Transverse colon (tissue), 4 donors: Measurements from ENCODE around the gene PDE4D. TPM values are rescaled to one million over a fixed set of nuclear protein-coding genes. Genes with fewer than 3 reads are reported as not detected.

Experiments
- DNase-seq: peaks from one replicate; pipeline ENCODE4 v3.0.0-alpha.2; 2019
- H3K27ac ChIP-seq, 4 donors: fragments of 200-600 bp; sonication (generic); 2 replicates each; pipeline ENCODE4 v1.5.1; 2016 to 2018; ENCODE audit warnings: inconsistent platforms in 4 of 4
- H3K27me3 ChIP-seq: fragments of 200-600 bp; sonication (generic); 2 replicates; pipeline ENCODE4 v1.5.1; 2017; ENCODE audit warnings: inconsistent platforms
- H3K36me3 ChIP-seq, 4 donors: fragments of 200-600 bp; sonication (generic); 2 replicates each; pipeline ENCODE4 v1.5.1; 2017 to 2019; ENCODE audit warnings: inconsistent platforms in 4 of 4
- H3K4me1 ChIP-seq, 4 donors: fragments of 200-600 bp; sonication (generic); 2 replicates each; pipeline ENCODE4 v1.5.1; 2017 to 2020; ENCODE audit warnings: inconsistent platforms in 4 of 4
- H3K4me3 ChIP-seq, 4 donors: fragments of 200-600 bp; sonication (generic); 1 replicate in 1 of 4; 2 replicates in 3 of 4; pipeline versions ENCODE4 v1.5.1 to v1.6.1; 2017 to 2019; ENCODE audit warnings: inconsistent platforms in 4 of 4
- H3K9me3 ChIP-seq, 2 donors: fragments of 200-600 bp; sonication (generic); 2 replicates each; pipeline ENCODE4 v1.5.1; 2017 to 2019; ENCODE audit warnings: inconsistent platforms in 2 of 2
- CTCF ChIP-seq, 5 experiments: fragments of 200-600 bp in 3 of 5; fragments of 450-650 bp in 2 of 5; sonication (generic) in 3 of 5; IDR thresholded peaks; 1 replicate in 2 of 5; 2 replicates in 3 of 5; pipeline ENCODE4 v1.5.1; 2016 to 2017; ENCODE audit warnings: antibody characterized with exemption in 5 of 5, inconsistent platforms in 3 of 5, mild to moderate bottlenecking in 2 of 5, moderate library complexity in 1 of 5
- EP300 ChIP-seq: sonication (generic); formaldehyde crosslinking; IDR thresholded peaks from one replicate; pipeline ENCODE4 v1.6.1; 2017; ENCODE audit warnings: antibody characterized with exemption, low read depth
- POLR2A ChIP-seq: fragments of 450-650 bp; IDR thresholded peaks from one replicate; pipeline ENCODE4 v1.6.1; 2016; ENCODE audit warnings: antibody characterized with exemption, mild to moderate bottlenecking, moderate library complexity
- POLR2AphosphoS5 ChIP-seq, 3 donors: sonication (generic); formaldehyde crosslinking; IDR thresholded peaks; one replicate each; pipeline ENCODE4 v1.6.1; 2016; ENCODE audit warnings: antibody characterized with exemption in 3 of 3
- WGBS, 2 donors: methylation state at CpG; one replicate each; pipeline ENCODE4 v1.1.5; 2018; ENCODE audit warnings: low coverage in 1 of 2; 5-methylcytosine and 5-hydroxymethylcytosine counted together
- in situ Hi-C, 4 donors: fragments of 200-750 bp; cut with MboI; loops; one replicate each; pipeline versions ENCODE4 v1.15.0 to v1.15.1; 2017; ENCODE audit warnings: low sequenced_read_pairs in 3 of 4, low pct_ligation_motif_present in 1 of 4, low pct_unique_long_range_greater_than_20kb in 1 of 4
- intact Hi-C: fragments of 100-400 bp; cut with DNase I; formaldehyde crosslinking; loops from one replicate; pipeline ENCODE4 v1.15.1; 2023; ENCODE audit warnings: low total_unique reads
- total RNA-seq, 4 donors: library from RNA; depleted of rRNA; stranded (reverse); fragments of >200 nt; gene quantifications; one replicate each; pipeline ENCODE4 v1.1.0, GENCODE V29; 2016

PDE4D gene
- total RNA-seq, 4 donors from 2014 or later, result 47.0 to 302 (median 73.6) TPM

DNA sequence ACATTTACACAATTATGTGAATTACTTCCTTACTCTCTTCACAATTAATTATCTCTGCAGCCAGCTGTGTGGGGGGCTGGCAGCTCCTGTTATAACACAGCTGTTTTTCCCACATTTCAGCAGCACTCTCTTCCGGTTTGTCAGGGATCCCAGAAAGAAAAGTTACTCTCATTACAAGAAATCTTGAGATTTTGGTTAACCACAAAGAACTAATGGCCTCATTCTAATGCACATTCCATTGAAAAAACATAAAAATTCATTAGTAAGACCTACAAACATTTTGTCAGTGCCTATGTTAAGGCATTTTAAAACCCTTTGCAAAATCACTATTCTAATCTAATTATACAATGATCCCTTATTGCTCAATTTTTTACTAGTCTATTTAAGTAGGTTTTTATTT is 64.1 kb downstream of the PDE4D start:
- 33 to 59% methylated on average over 1 of the region's 1 CpG for WGBS, 2 donors
- TF ChIP-seq POLR2A, result no peak
- no peak for TF ChIP-seq CTCF (IDR thresholded peaks at IDR 0.05)
- Histone ChIP-seq H3K4me3 (no peak overlapping the region), H3K27ac (no peak overlapping the region), H3K4me1 (no peaks in the 10 kb centered on the region), H3K27me3 (no peaks in the 10 kb centered on the region), H3K36me3 (no peaks in the 10 kb centered on the region), H3K9me3 (no peaks in the 10 kb centered on the region)
- in situ Hi-C loops, result no loop called here
- DNase-seq, result no peak
- intact Hi-C loops, result no loop called here

DNA sequence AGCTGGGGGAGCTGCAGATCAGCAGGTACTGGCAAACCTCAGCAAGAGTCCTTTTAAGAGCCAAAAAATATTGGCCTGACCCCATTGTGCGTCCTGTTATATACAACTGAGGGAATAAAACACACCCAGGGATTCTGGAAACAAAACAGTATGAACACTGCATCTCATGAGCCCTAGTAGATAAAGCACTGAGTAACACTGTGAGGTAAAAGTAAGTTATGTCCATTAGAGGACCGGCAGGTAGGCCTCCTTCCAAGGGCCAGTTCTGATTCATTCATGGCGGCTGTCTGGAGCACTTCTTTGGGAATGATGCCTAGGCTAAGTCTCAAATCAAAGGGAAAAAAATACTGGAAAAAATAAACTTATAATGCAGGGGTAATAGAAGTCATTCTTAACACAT is 64.9 kb downstream of the PDE4D start:
- Histone ChIP-seq H3K4me1 (no peaks in the 10 kb centered on the region), H3K4me3 (no peak overlapping the region), H3K27ac (no peak overlapping the region), H3K27me3 (no peaks in the 10 kb centered on the region), H3K9me3 (no peaks in the 10 kb centered on the region), H3K36me3 (no peaks in the 10 kb centered on the region)
- no peak for DNase-seq
- WGBS, 2 donors, result 77 to 100% methylated on average over 2 to 3 of the region's 3 CpGs
- in situ Hi-C loops (no loop called here), intact Hi-C loops (no loop called here)
- TF ChIP-seq POLR2AphosphoS5 (IDR thresholded peaks at IDR 0.05) (no peak), CTCF (IDR thresholded peaks at IDR 0.05) (no peak), POLR2A (no peak), EP300 (no peak)

DNA sequence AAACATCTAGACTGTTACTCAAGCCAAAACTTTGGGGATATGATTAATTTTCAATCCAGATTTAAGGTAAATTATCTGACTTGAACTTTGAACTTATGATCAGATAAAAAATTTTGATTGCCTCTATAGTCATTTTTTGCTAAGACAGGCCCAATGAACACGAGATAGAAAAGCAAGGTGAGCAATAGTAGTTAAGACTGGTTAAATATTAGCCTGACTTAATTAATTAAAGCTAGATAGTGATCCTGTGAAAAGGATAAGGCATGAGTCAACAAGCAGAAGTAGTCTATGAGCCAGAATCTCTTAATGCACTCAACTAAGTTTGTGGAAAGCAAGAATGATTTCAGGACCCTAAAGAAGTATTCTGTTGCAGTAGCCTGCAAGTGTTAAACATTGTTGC is 66.5 kb downstream of the PDE4D start:
- no peaks in the 10 kb centered on the region for H3K36me3 ChIP-seq
- TF ChIP-seq EP300 (no peak), CTCF (IDR thresholded peaks at IDR 0.05) (no peak), POLR2A (no peak), POLR2AphosphoS5 (IDR thresholded peaks at IDR 0.05) (no peak)
- DNase-seq, result no peak
- intact Hi-C loops (no loop called here), in situ Hi-C loops (no loop called here)
- no peak overlapping the region for H3K27ac ChIP-seq
- H3K4me1 ChIP-seq, result no peaks in the 10 kb centered on the region
- no peak overlapping the region for H3K4me3 ChIP-seq
- no peaks in the 10 kb centered on the region for H3K9me3 ChIP-seq
- WGBS, 2 donors, result 22 to 28% methylated on average over 1 of the region's 1 CpG
- no peaks in the 10 kb centered on the region for H3K27me3 ChIP-seq

DNA sequence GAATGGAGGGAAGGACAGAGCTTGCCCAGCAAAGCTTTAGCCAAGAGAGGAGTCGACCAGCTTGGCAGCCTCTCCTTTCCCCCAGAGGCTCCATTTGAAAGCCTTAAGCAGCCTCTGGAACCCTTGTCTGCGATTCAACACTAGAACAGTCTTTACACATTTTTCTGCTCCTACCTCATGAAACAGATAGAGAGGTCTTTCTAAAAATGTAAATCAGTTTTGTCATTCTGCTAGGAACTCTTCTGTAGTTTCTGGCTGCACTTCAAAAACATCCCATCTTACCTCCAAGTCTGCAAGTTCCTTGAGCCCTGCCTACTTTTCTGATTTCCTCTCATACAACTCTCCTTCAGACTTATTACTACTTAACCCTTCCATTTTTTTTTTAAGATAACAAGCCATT is 70.1 kb downstream of the PDE4D start:
- intact Hi-C loops, result no loop called here
- in situ Hi-C loops, result loop anchor here in 3 of 4 donors (25.0 kb wide), 3 partner anchors 339 to 764 kb away; no protein-coding TSS in a partner anchor
- Histone ChIP-seq H3K27me3 (no peaks in the 10 kb centered on the region), H3K36me3 (no peaks in the 10 kb centered on the region), H3K4me1 (no peaks in the 10 kb centered on the region), H3K27ac (no peak overlapping the region), H3K9me3 (no peaks in the 10 kb centered on the region), H3K4me3 (no peak overlapping the region)
- DNase-seq, result no peak
- TF ChIP-seq POLR2AphosphoS5 (IDR thresholded peaks at IDR 0.05) (no peak), EP300 (no peak), CTCF (IDR thresholded peaks at IDR 0.05) (no peak), POLR2A (no peak)
- WGBS, 2 donors, result 60 to 79% methylated on average over 2 of the region's 2 CpGs
